Measurements from ENCODE around the gene UBQLN4. TPM values are rescaled to one million over a fixed set of nuclear protein-coding genes. Genes with fewer than 3 reads are reported as not detected.
A peak's percentile ranks its signal among the peaks of the same experiment; 100 is the strongest.
"Not testable (repeated sequence)": the region's sequence is repeated elsewhere in the genome, so short reads cannot be mapped to it uniquely, and the experiment has no call there.

Gene UBQLN4
- total RNA-seq, 1 donor from 2014 or later: 12.1 TPM

- no peak for DNase-seq
These were observed 7.5 kb upstream of the UBQLN4 start, which contains the start of gene RAB25 for GRCh38 chr1:156060937-156061636. Gene RAB25, plus strand, starts transcription at chr1:156061160. Its CDS starts 241 bp downstream, at chr1:156061401.

GRCh38 chr1:156056326-156056849 is 2.8 kb upstream of the UBQLN4 start:
- no peak for DNase-seq

- no peak for DNase-seq
These were observed 1.9 kb upstream of the UBQLN4 start for GRCh38 chr1:156055281-156056048.

GRCh38 chr1:156054500-156055280 is 1.1 kb upstream of the UBQLN4 start, which contains the start of gene LAMTOR2:
Gene LAMTOR2, plus strand, starts transcription at chr1:156054782. Its CDS starts 108 bp downstream, at chr1:156054890.
- peak; percentile 98 for DNase-seq

GRCh38 chr1:156052862-156053767 is 483 bp downstream of the UBQLN4 start:
- peak; percentile 47 for DNase-seq

- no peak for DNase-seq
These were observed 2.4 kb downstream of the UBQLN4 start for GRCh38 chr1:156051011-156051725.

GRCh38 chr1:156050376-156050775 is 3.2 kb downstream of the UBQLN4 start:
- DNase-seq: no peak

GRCh38 chr1:156048663-156049258 is 4.8 kb downstream of the UBQLN4 start:
- DNase-seq: no peak

- DNase-seq: no peak
These were observed 8.5 kb downstream of the UBQLN4 start for GRCh38 chr1:156045076-156045475.

GRCh38 chr1:156042828-156043227 is 10.8 kb downstream of the UBQLN4 start:
- no peak for DNase-seq

GRCh38 chr1:156034991-156035390 is 18.6 kb downstream of the UBQLN4 start:
- DNase-seq: not testable (repeated sequence)

- no peak for DNase-seq
These were observed 20.6 kb downstream of the UBQLN4 start for GRCh38 chr1:156033011-156033410.

GRCh38 chr1:156026588-156026987 is 27.0 kb downstream of the UBQLN4 start:
- DNase-seq: no peak

GRCh38 chr1:156025876-156026275 is 27.7 kb downstream of the UBQLN4 start:
- no peak for DNase-seq

GRCh38 chr1:156024801-156025200 is 28.8 kb downstream of the UBQLN4 start:
- DNase-seq: no peak

GRCh38 chr1:156021954-156022353 is 31.6 kb downstream of the UBQLN4 start:
- DNase-seq: no peak

GRCh38 chr1:156021093-156021428 is 32.5 kb downstream of the UBQLN4 start:
- DNase-seq: no peak

GRCh38 chr1:156020293-156021092 is 33.1 kb downstream of the UBQLN4 start, which contains the start of gene SSR2:
Gene SSR2, minus strand, starts transcription at chr1:156020951. Its CDS starts 784 bp downstream, at chr1:156020167.
- DNase-seq: peak; percentile 93

GRCh38 chr1:156019946-156020292 is 33.7 kb downstream of the UBQLN4 start:
- no peak for DNase-seq
